SU-DHL-6 (cell line): ENCODE results near the gene LILRA2.

Experiments
- EZH2phosphoT487 ChIP-seq: fragments of 200-600 bp; sonication (generic), shearing (Covaris generic); conservative IDR thresholded peaks from 2 replicates; pipeline ENCODE4 v1.6.1; 2018; ENCODE audit warnings: mild to moderate bottlenecking, antibody characterized with exemption, low read length, moderate library complexity, mixed read lengths
- TF ChIP-seq, protein P1 (sequence below): fragments of 200-600 bp; sonication (generic); IDR thresholded peaks from one replicate; pipeline ENCODE4 v1.5.1; 2017; ENCODE audit warnings: antibody characterized with exemption, mild to moderate bottlenecking, low read length, moderate library complexity; ENCODE audit not compliant: insufficient read depth, poor library complexity, severe bottlenecking

GRCh38 chr19:54536956-54537355 is 36.6 kb upstream of the LILRA2 start:
- TF ChIP-seq, protein P1, sequence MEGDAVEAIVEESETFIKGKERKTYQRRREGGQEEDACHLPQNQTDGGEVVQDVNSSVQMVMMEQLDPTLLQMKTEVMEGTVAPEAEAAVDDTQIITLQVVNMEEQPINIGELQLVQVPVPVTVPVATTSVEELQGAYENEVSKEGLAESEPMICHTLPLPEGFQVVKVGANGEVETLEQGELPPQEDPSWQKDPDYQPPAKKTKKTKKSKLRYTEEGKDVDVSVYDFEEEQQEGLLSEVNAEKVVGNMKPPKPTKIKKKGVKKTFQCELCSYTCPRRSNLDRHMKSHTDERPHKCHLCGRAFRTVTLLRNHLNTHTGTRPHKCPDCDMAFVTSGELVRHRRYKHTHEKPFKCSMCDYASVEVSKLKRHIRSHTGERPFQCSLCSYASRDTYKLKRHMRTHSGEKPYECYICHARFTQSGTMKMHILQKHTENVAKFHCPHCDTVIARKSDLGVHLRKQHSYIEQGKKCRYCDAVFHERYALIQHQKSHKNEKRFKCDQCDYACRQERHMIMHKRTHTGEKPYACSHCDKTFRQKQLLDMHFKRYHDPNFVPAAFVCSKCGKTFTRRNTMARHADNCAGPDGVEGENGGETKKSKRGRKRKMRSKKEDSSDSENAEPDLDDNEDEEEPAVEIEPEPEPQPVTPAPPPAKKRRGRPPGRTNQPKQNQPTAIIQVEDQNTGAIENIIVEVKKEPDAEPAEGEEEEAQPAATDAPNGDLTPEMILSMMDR: no peak
- TF ChIP-seq EZH2phosphoT487: no peak
